Esophagus muscularis mucosa (tissue), 4 donors: ENCODE results near the gene TNFRSF25. TPM values are rescaled to one million over a fixed set of nuclear protein-coding genes. Genes with fewer than 3 reads are reported as not detected.

Experiments
- DNase-seq: peaks from one replicate; pipeline ENCODE4 v3.0.0-alpha.2; 2017; ENCODE audit errors: extremely low spot score
- H3K27ac ChIP-seq, 4 donors: fragments of 200-600 bp; sonication (generic); replicated peaks in 1 of 4; 1 replicate in 3 of 4; 2 replicates in 1 of 4; pipeline ENCODE4 v1.5.1; 2016 to 2019; ENCODE audit warnings: mild to moderate bottlenecking in 1 of 4
- H3K27me3 ChIP-seq, 4 donors: fragments of 200-600 bp; sonication (generic); one replicate each; pipeline versions ENCODE4 v1.5.1 to v1.6.0; 2016 to 2019
- H3K36me3 ChIP-seq, 4 donors: fragments of 200-600 bp; sonication (generic); one replicate each; pipeline ENCODE4 v1.5.1; 2016 to 2019
- H3K4me1 ChIP-seq, 4 donors: fragments of 200-600 bp; sonication (generic); one replicate each; pipeline ENCODE4 v1.5.1; 2016 to 2019
- H3K4me3 ChIP-seq, 4 donors: fragments of 200-600 bp; sonication (generic); 1 replicate in 2 of 4; 2 replicates in 2 of 4; pipeline ENCODE4 v1.5.1; 2016 to 2019; ENCODE audit warnings: mild to moderate bottlenecking in 4 of 4, moderate library complexity in 1 of 4
- H3K9me3 ChIP-seq, 4 donors: fragments of 200-600 bp; sonication (generic); 1 replicate in 3 of 4; 2 replicates in 1 of 4; pipeline ENCODE4 v1.5.1; 2016 to 2019
- EP300 ChIP-seq: sonication (generic); formaldehyde crosslinking; IDR thresholded peaks from one replicate; pipeline ENCODE4 v1.6.1; 2017; ENCODE audit warnings: antibody characterized with exemption
- POLR2A ChIP-seq: fragments of 450-650 bp; IDR thresholded peaks from one replicate; pipeline ENCODE4 v1.6.1; 2017; ENCODE audit warnings: antibody characterized with exemption, moderate library complexity, mild to moderate bottlenecking, low read depth
- POLR2AphosphoS5 ChIP-seq, 2 donors: sonication (generic); formaldehyde crosslinking; IDR thresholded peaks; one replicate each; pipeline ENCODE4 v1.6.1; 2017; ENCODE audit warnings: antibody characterized with exemption in 2 of 2
- WGBS: methylation state at CpG from one replicate; pipeline ENCODE4 v1.1.5; 2018; 5-methylcytosine and 5-hydroxymethylcytosine counted together
- intact Hi-C: fragments of 100-400 bp; cut with DNase I; formaldehyde crosslinking; loops from one replicate; pipeline ENCODE4 v1.15.1; 2023
- total RNA-seq, 4 donors: library from RNA; depleted of rRNA; stranded (reverse); fragments of >200 nt; gene quantifications; one replicate each; pipeline versions ENCODE4 v1.1.0 to v1.2.1, GENCODE V29; 2016
- TF ChIP-seq, protein P1 (sequence below), 3 experiments: fragments of 200-600 bp in 2 of 3; fragments of 450-650 bp in 1 of 3; sonication (generic) in 2 of 3; IDR thresholded peaks; one replicate each; pipeline ENCODE4 v1.5.1; 2017 to 2019; ENCODE audit warnings: antibody characterized with exemption in 3 of 3, mild to moderate bottlenecking in 2 of 3, moderate library complexity in 1 of 3

The TNFRSF25 gene
- total RNA-seq, 4 donors from 2014 or later, result 2.5 to 9.1 (median 9.1) TPM

DNA sequence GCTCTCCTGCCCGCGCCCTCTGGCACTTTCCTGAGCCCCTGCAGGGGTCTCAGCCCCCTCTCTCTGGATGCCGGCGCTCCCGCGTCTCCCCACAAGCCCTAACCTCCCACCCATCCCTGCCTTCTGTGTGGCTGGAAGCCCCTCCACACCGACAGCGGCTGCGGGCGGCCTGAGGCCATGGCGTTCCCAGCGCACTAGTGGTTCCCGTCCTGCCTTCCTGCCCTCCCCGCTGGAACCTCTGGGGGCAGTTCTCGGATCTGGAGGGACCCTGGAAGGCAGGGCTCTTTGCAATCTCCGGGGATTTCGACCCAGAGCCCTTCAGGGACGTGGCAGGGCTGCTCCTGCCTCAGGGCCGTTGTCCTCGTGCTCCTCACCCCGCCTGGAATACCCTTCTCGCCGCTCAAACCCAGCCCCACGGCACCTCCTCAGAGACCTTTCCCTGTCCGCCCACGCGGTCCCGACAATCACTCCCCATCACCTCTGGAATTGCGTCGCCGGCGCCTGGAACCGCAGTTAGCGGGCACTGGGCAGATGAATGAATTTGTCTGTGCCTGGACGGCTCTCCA is 41.9 kb downstream of the TNFRSF25 start:
- DNase-seq, result no peak
- Histone ChIP-seq H3K4me3 (peak overlapping the region; percentile 20 to 41 (median 30)), H3K4me1 (peaks cover 40 to 49% (median 45%) of the 10 kb centered on the region in 4 donors), H3K9me3 (no peaks in the 10 kb centered on the region), H3K27ac (no peak overlapping the region), H3K27me3 (peaks cover 7 to 100% (median 68%) of the 10 kb centered on the region in 4 donors), H3K36me3 (no peaks in the 10 kb centered on the region)
- intact Hi-C loops, result no loop called here
- no CpG with 5 or more reads among the region's 35 CpGs for WGBS
- TF ChIP-seq EP300, result no peak
- TF ChIP-seq, protein P1, sequence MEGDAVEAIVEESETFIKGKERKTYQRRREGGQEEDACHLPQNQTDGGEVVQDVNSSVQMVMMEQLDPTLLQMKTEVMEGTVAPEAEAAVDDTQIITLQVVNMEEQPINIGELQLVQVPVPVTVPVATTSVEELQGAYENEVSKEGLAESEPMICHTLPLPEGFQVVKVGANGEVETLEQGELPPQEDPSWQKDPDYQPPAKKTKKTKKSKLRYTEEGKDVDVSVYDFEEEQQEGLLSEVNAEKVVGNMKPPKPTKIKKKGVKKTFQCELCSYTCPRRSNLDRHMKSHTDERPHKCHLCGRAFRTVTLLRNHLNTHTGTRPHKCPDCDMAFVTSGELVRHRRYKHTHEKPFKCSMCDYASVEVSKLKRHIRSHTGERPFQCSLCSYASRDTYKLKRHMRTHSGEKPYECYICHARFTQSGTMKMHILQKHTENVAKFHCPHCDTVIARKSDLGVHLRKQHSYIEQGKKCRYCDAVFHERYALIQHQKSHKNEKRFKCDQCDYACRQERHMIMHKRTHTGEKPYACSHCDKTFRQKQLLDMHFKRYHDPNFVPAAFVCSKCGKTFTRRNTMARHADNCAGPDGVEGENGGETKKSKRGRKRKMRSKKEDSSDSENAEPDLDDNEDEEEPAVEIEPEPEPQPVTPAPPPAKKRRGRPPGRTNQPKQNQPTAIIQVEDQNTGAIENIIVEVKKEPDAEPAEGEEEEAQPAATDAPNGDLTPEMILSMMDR (IDR thresholded peaks at IDR 0.05), result no peak

DNA sequence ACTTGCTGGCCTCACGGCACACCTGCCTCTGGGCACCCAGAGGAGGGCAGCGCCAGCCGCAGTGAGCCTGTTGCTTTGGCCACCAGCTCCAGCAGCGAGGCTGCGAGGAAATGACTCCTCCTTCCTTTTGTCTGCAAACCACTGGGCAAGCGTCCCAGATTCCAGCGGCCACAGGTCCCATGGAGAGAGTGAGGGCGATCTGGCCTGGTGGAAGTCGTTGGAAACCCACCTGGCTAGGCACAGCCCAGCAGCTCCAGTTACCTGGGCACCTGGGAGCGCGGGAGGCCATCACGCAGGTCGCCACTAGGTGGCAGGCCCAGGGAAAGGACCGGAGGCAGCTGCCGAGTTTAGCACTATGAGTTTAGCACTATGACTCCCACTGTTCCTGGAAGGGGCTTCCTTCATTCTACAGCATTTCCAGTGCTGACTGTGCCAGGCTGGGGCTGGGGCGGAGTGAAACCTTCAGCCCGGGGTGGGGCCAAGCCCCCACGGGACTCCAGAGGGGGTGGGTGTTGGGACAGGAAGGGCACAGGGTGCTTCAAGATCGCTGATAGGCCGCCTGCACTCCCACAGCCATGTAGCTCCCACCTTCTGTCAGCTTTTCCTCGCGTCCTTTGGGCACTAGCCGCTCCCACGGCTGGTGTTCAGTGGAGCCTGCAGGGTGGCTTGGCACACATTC is 42.5 kb downstream of the TNFRSF25 start:
- H3K4me3 ChIP-seq, result no peak overlapping the region

DNA sequence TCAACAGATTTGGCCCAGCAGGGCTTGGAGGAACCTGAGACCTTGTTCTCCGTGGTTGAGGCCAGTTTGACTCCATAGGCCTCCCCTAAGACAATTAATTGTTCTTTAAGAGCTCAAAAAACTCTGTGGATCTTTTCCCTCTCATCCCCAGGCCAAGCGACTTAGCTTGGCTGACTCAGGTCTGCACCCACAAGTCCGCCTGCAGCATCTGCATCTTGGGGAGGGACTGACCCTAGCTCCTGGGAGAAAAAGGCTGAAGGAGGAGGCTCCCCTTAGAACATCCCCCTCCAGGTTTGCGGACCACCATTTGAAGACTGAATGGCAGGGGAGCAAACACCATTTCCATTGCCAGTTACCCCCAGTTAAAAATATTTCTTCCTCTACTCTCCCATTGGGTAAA is 44.7 kb downstream of the TNFRSF25 start:
- Histone ChIP-seq H3K9me3 (no peaks in the 10 kb centered on the region), H3K27ac (no peak overlapping the region), H3K4me1 (peaks cover 46 to 58% (median 52%) of the 10 kb centered on the region in 4 donors), H3K4me3 (no peak overlapping the region), H3K27me3 (peaks cover 7 to 100% (median 69%) of the 10 kb centered on the region in 4 donors), H3K36me3 (no peaks in the 10 kb centered on the region)
- 54% methylated on average over 4 of the region's 4 CpGs for WGBS
- DNase-seq, result no peak
- intact Hi-C loops, result no loop called here
- TF ChIP-seq, protein P1 (IDR thresholded peaks at IDR 0.05), result no peak
- TF ChIP-seq POLR2A, result no peak
- no peak for TF ChIP-seq POLR2AphosphoS5 (IDR thresholded peaks at IDR 0.05)
- TF ChIP-seq EP300, result no peak

More for the DNA sequence above, 42.5 kb downstream of the TNFRSF25 start:
- no peak for DNase-seq
- WGBS, result 12% methylated on average over 17 of the region's 24 CpGs
- TF ChIP-seq EP300 (no peak), POLR2A (no peak), POLR2AphosphoS5 (IDR thresholded peaks at IDR 0.05) (no peak)
- TF ChIP-seq, protein P1 (IDR thresholded peaks at IDR 0.05), result peak in 2 of 3 experiments; percentile 27 to 45
- peaks cover 7 to 100% (median 73%) of the 10 kb centered on the region in 4 donors for H3K27me3 ChIP-seq
- intact Hi-C loops, result no loop called here
- H3K36me3 ChIP-seq, result no peaks in the 10 kb centered on the region
- no peak overlapping the region for H3K27ac ChIP-seq
- no peaks in the 10 kb centered on the region for H3K9me3 ChIP-seq
- peaks cover 45 to 55% (median 52%) of the 10 kb centered on the region in 4 donors for H3K4me1 ChIP-seq

DNA sequence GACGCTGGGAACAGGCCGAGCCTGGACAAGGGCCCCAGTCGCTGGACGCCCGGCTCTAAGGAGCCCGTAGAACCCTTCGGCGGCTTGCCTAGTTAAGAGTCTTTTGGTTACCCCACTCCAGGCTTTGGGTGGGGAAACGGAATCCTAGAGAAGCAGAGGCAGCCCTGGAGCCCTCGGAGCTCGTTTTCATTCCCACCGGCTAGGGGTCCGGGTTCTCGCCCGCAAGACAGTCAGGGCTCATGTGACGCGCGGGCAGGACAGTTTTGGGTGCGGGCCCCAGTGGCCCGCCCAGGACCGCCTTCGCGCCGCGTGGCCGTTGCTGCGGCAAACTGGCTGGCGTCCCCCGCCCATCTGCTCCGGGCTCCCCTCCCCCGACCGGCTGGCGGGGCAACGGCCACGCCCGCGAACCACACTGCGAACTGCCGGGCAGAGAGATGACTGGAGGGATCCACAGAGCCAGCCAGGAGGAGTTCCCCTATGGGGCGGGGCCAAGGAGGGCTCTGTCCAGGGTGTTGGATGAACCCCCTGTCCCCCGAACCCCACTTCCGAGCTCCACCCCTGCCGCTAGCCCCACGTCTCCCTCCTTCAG is 45.4 kb downstream of the TNFRSF25 start:
- no peaks in the 10 kb centered on the region for H3K9me3 ChIP-seq
- peak overlapping the region in 3 of 4 donors; percentile 50 to 58 (median 50) for H3K4me3 ChIP-seq
- H3K27ac ChIP-seq, result no peak overlapping the region
- TF ChIP-seq POLR2A (no peak), POLR2AphosphoS5 (IDR thresholded peaks at IDR 0.05) (no peak), EP300 (no peak)
- TF ChIP-seq, protein P1 (IDR thresholded peaks at IDR 0.05), result no peak
- no peaks in the 10 kb centered on the region for H3K36me3 ChIP-seq
- 16% methylated on average over 25 of the region's 44 CpGs for WGBS
- peaks cover 46 to 57% (median 52%) of the 10 kb centered on the region in 4 donors for H3K4me1 ChIP-seq
- DNase-seq, result no peak
- H3K27me3 ChIP-seq, result peaks cover 7 to 100% (median 66%) of the 10 kb centered on the region in 4 donors
- intact Hi-C loops, result no loop called here
